Vagina (tissue), 2 donors: Measurements from ENCODE around the gene RAB32.

ENCODE experiments used
- POLR2A ChIP-seq, 2 donors: fragments of 450-650 bp; IDR thresholded peaks; one replicate each; pipeline ENCODE4 v1.6.1; 2017; ENCODE audit warnings: antibody characterized with exemption in 2 of 2, mild to moderate bottlenecking in 2 of 2, moderate library complexity in 2 of 2
- POLR2AphosphoS5 ChIP-seq, 2 donors: sonication (generic); formaldehyde crosslinking; IDR thresholded peaks; one replicate each; pipeline ENCODE4 v1.9.0; 2017; ENCODE audit warnings: antibody characterized with exemption in 2 of 2, mild to moderate bottlenecking in 2 of 2, low read depth in 1 of 2; ENCODE audit not compliant: insufficient read depth in 1 of 2
- TF ChIP-seq, protein P1 (sequence below), 3 experiments: fragments of 450-650 bp in 2 of 3; fragments of 200-600 bp in 1 of 3; sonication (generic) in 1 of 3; IDR thresholded peaks; one replicate each; pipeline ENCODE4 v1.5.1; 2017 to 2019; ENCODE audit warnings: antibody characterized with exemption in 3 of 3, mild to moderate bottlenecking in 2 of 3, moderate library complexity in 2 of 3

GRCh38 chr6:146550911-146551310 lies 7.3 kb downstream of the RAB32 start:
- TF ChIP-seq, protein P1, sequence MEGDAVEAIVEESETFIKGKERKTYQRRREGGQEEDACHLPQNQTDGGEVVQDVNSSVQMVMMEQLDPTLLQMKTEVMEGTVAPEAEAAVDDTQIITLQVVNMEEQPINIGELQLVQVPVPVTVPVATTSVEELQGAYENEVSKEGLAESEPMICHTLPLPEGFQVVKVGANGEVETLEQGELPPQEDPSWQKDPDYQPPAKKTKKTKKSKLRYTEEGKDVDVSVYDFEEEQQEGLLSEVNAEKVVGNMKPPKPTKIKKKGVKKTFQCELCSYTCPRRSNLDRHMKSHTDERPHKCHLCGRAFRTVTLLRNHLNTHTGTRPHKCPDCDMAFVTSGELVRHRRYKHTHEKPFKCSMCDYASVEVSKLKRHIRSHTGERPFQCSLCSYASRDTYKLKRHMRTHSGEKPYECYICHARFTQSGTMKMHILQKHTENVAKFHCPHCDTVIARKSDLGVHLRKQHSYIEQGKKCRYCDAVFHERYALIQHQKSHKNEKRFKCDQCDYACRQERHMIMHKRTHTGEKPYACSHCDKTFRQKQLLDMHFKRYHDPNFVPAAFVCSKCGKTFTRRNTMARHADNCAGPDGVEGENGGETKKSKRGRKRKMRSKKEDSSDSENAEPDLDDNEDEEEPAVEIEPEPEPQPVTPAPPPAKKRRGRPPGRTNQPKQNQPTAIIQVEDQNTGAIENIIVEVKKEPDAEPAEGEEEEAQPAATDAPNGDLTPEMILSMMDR (IDR thresholded peaks at IDR 0.05), result no peak
- TF ChIP-seq POLR2AphosphoS5 (IDR thresholded peaks at IDR 0.05; ENCODE audit: insufficient read depth in 1 of 2, low read depth in 1 of 2) (no peak), POLR2A (IDR thresholded peaks at IDR 0.05) (no peak)
